Trophoblast cell (in vitro differentiated cells and primary cell): ENCODE measurements around the gene NBAS.
"Not testable (repeated sequence)": the region's sequence is repeated elsewhere in the genome, so short reads cannot be mapped to it uniquely, and the experiment has no call there.

Source experiments
- DNase-seq, 2 donors: peaks; one replicate each; pipeline ENCODE4 v3.0.0-alpha.2; 2016
- H2AFZ ChIP-seq: 2 replicates; pipeline ENCODE4 v1.6.1; 2013; ENCODE audit warnings: low read length, moderate library complexity, mild to moderate bottlenecking; ENCODE audit not compliant: insufficient read depth, poor library complexity
- H2AK5ac ChIP-seq: 2 replicates; pipeline ENCODE4 v1.6.1; 2013; ENCODE audit warnings: mild to moderate bottlenecking, low read length
- H2BK120ac ChIP-seq: 2 replicates; pipeline ENCODE4 v1.6.1; 2013; ENCODE audit warnings: low read length, mild to moderate bottlenecking, moderate library complexity; ENCODE audit not compliant: insufficient read depth, poor library complexity
- H2BK12ac ChIP-seq: 2 replicates; pipeline ENCODE4 v1.6.1; 2013; ENCODE audit warnings: mild to moderate bottlenecking, low read length, moderate library complexity
- H2BK5ac ChIP-seq: 2 replicates; pipeline ENCODE4 v1.6.1; 2013; ENCODE audit warnings: low read length, low read depth, moderate library complexity, mild to moderate bottlenecking; ENCODE audit not compliant: poor library complexity
- H3K14ac ChIP-seq: 2 replicates; pipeline ENCODE4 v1.6.1; 2013; ENCODE audit warnings: mild to moderate bottlenecking, low read length
- H3K18ac ChIP-seq: 2 replicates; pipeline ENCODE4 v1.6.1; 2013; ENCODE audit warnings: mild to moderate bottlenecking, low read length
- H3K23ac ChIP-seq: 2 replicates; pipeline ENCODE4 v1.6.1; 2013; ENCODE audit warnings: low read length
- H3K27ac ChIP-seq: 2 replicates; pipeline ENCODE4 v1.5.1; 2013; ENCODE audit warnings: low read depth, mild to moderate bottlenecking, inconsistent platforms, low read length, moderate library complexity
- H3K27me3 ChIP-seq: 2 replicates; pipeline ENCODE4 v1.6.1; 2013; ENCODE audit warnings: inconsistent platforms, mild to moderate bottlenecking, low read length, moderate library complexity; ENCODE audit not compliant: insufficient read depth
- H3K36me3 ChIP-seq, 2 experiments: 1 replicate in 1 of 2; 2 replicates in 1 of 2; pipeline ENCODE4 v1.6.1; 2013; ENCODE audit warnings: low read length in 2 of 2, mild to moderate bottlenecking in 2 of 2, moderate library complexity in 1 of 2; ENCODE audit not compliant: insufficient read depth in 2 of 2, control insufficient read depth in 1 of 2
- H3K4ac ChIP-seq: 2 replicates; pipeline ENCODE4 v1.6.1; 2013; ENCODE audit warnings: low read depth, mild to moderate bottlenecking, low read length, moderate library complexity
- H3K4me1 ChIP-seq, 2 experiments: 1 replicate in 1 of 2; 2 replicates in 1 of 2; pipeline ENCODE4 v1.6.1; 2013; ENCODE audit warnings: low read length in 2 of 2, mild to moderate bottlenecking in 2 of 2, moderate library complexity in 1 of 2; ENCODE audit not compliant: insufficient read depth in 2 of 2, control insufficient read depth in 1 of 2
- H3K4me2 ChIP-seq: 2 replicates; pipeline ENCODE4 v1.6.1; 2013; ENCODE audit warnings: inconsistent platforms, mild to moderate bottlenecking, low read length, moderate library complexity
- H3K4me3 ChIP-seq: 2 replicates; pipeline ENCODE4 v1.5.1; 2013; ENCODE audit warnings: mild to moderate bottlenecking, low read depth, low read length, inconsistent platforms
- H3K79me1 ChIP-seq: one replicate; pipeline ENCODE4 v1.6.1; 2013; ENCODE audit warnings: low read length
- H3K79me2 ChIP-seq: 2 replicates; pipeline ENCODE4 v1.6.1; 2013; ENCODE audit warnings: low read length, mild to moderate bottlenecking; ENCODE audit not compliant: control insufficient read depth, insufficient read depth, poor library complexity
- H3K9ac ChIP-seq: 2 replicates; pipeline ENCODE4 v1.6.1; 2013; ENCODE audit warnings: mild to moderate bottlenecking, low read length
- H3K9me3 ChIP-seq: 2 replicates; pipeline ENCODE4 v1.6.1; 2013; ENCODE audit warnings: low read depth, mild to moderate bottlenecking, control low read depth, inconsistent platforms, low read length; ENCODE audit not compliant: insufficient read depth
- H4K12ac ChIP-seq: 2 replicates; pipeline ENCODE4 v1.6.1; 2013; ENCODE audit warnings: low read depth, mild to moderate bottlenecking, low read length, moderate library complexity
- H4K8ac ChIP-seq: 2 replicates; pipeline ENCODE4 v1.6.1; 2013; ENCODE audit warnings: low read depth, mild to moderate bottlenecking, low read length, moderate library complexity
- H4K91ac ChIP-seq: one replicate; pipeline ENCODE4 v1.6.1; 2013; ENCODE audit warnings: low read depth, mild to moderate bottlenecking, low read length, moderate library complexity
- WGBS: extraction: QIAGEN DNeasy Blood & Tissue Kit; methylation state at CpG from one replicate; pipeline ENCODE4 v1.1.7; 2013; ENCODE audit warnings: missing lambda C conversion rate; ENCODE audit not compliant: insufficient read length, insufficient coverage; ENCODE audit errors: extremely low coverage; 5-methylcytosine and 5-hydroxymethylcytosine counted together

NBAS gene

DNA sequence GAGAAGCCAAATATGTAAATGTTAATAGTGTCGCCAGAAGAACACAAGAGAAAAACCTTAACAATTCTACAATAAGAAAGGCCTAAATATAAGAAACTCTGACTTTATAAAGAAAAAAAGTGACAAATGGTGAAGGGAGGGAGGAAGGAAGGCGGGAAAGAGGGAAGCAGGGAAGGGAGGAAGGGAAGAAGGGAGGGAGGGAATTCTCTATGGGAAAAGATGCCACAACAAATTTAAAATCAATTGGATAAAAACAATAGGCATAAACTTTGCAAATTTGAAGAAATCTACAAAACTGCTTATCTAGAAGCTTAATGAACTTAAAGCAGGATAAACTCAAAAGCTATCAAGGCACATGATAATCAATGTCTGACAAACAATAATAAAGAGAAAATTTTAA is 16.9 kb downstream of the NBAS start:
- Histone ChIP-seq H3K9ac (no peak overlapping the region), H2BK120ac (no peak overlapping the region), H3K79me1 (no peaks in the 10 kb centered on the region), H3K4me2 (no peak overlapping the region), H3K4ac (no peak overlapping the region), H3K18ac (no peak overlapping the region), H3K23ac (no peak overlapping the region), H2BK12ac (no peak overlapping the region), H3K14ac (no peak overlapping the region), H4K12ac (no peak overlapping the region), H4K91ac (no peak overlapping the region), H2AFZ (no peak overlapping the region), H3K4me1 (peaks cover 0 to 2% of the 10 kb centered on the region in 2 experiments), H4K8ac (no peak overlapping the region), H3K4me3 (no peak overlapping the region), H3K36me3 (peaks cover 0 to under 1% of the 10 kb centered on the region in 2 experiments), H2AK5ac (no peak overlapping the region), H3K79me2 (no peaks in the 10 kb centered on the region), H2BK5ac (no peak overlapping the region), H3K27ac (no peak overlapping the region), H3K9me3 (no peaks in the 10 kb centered on the region), H3K27me3 (no peaks in the 10 kb centered on the region)
- WGBS: no CpG with 5 or more reads among the region's 2 CpGs
- no peak for DNase-seq

DNA sequence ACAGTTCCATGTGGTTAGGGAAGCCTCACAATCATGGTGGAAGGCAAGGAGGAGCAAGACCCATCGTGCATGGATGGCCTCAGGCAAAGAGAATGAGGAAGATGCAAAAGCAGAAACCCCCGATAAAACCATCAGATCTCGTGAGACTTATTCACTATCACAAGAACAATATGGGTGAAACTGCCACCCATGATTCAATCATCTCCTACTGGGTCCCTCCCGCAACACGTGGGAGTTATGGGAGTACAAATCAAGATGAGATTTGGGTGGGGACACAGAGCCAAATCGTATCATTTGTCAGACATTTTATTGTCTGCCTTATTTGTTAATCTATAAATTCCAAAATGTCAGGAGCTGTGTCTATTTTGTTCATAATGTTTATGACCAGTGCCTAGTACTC is 17.6 kb downstream of the NBAS start:
- Histone ChIP-seq H2AFZ (no peak overlapping the region), H3K36me3 (peaks cover 0 to 2% of the 10 kb centered on the region in 2 experiments), H4K91ac (no peak overlapping the region), H3K27me3 (no peaks in the 10 kb centered on the region), H3K4me3 (no peak overlapping the region), H2BK5ac (no peak overlapping the region), H4K12ac (no peak overlapping the region), H3K79me2 (no peaks in the 10 kb centered on the region), H3K18ac (no peak overlapping the region), H4K8ac (no peak overlapping the region), H3K9ac (no peak overlapping the region), H3K9me3 (no peaks in the 10 kb centered on the region), H2AK5ac (no peak overlapping the region), H2BK120ac (no peak overlapping the region), H2BK12ac (no peak overlapping the region), H3K23ac (no peak overlapping the region), H3K79me1 (no peaks in the 10 kb centered on the region), H3K4ac (no peak overlapping the region), H3K4me2 (no peak overlapping the region), H3K4me1 (peaks cover 0 to 2% of the 10 kb centered on the region in 2 experiments), H3K27ac (no peak overlapping the region), H3K14ac (no peak overlapping the region)
- DNase-seq: no peak
- WGBS: no CpG with 5 or more reads among the region's 6 CpGs

DNA sequence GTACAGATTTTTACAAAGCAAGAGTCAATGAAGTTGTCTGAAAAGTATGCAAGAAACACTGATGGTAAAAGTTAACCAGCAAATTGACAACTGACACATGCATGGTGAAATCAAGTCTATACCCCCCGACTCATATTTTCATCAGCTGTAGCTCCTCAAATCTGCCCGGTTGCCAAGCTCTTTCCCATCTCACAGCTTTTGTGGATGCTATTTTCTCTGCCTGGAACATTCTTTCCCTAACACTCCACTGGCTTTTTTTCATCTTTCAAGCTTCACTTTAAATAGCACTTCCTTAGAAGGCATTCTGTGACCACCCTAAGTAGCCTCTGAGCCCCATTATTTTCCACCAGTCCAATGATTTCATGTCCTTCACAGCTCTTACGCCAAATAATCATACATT is 18.1 kb downstream of the NBAS start:
- peaks cover 0 to 2% of the 10 kb centered on the region in 2 experiments for H3K4me1 ChIP-seq
- H2BK5ac ChIP-seq: no peak overlapping the region
- H3K14ac ChIP-seq: no peak overlapping the region
- no peak overlapping the region for H3K27ac ChIP-seq
- H2AFZ ChIP-seq: no peak overlapping the region
- H4K8ac ChIP-seq: no peak overlapping the region
- no peak overlapping the region for H3K4me2 ChIP-seq
- H4K91ac ChIP-seq: no peak overlapping the region
- H2AK5ac ChIP-seq: no peak overlapping the region
- no peak for DNase-seq
- H3K4me3 ChIP-seq: no peak overlapping the region
- H3K18ac ChIP-seq: no peak overlapping the region
- peaks cover 0 to 2% of the 10 kb centered on the region in 2 experiments for H3K36me3 ChIP-seq
- WGBS: no CpG with 5 or more reads among the region's 3 CpGs
- H3K79me1 ChIP-seq: no peaks in the 10 kb centered on the region
- no peak overlapping the region for H3K23ac ChIP-seq
- no peak overlapping the region for H2BK12ac ChIP-seq
- H4K12ac ChIP-seq: no peak overlapping the region
- no peaks in the 10 kb centered on the region for H3K79me2 ChIP-seq
- no peak overlapping the region for H3K4ac ChIP-seq
- no peak overlapping the region for H3K9ac ChIP-seq
- no peak overlapping the region for H2BK120ac ChIP-seq
- H3K9me3 ChIP-seq: no peaks in the 10 kb centered on the region
- H3K27me3 ChIP-seq: no peaks in the 10 kb centered on the region

- not testable (repeated sequence) for H2AK5ac ChIP-seq, H3K79me1 ChIP-seq
These were observed 18.9 kb downstream of the NBAS start for GRCh38 chr2:15542269-15542668.

More at GRCh38 chr2:15542269-15542668, 18.9 kb downstream of the NBAS start:
- H3K27me3 ChIP-seq, H2BK5ac ChIP-seq, H3K36me3 ChIP-seq, H3K14ac ChIP-seq, H3K9me3 ChIP-seq, H3K23ac ChIP-seq, H2BK12ac ChIP-seq, H3K79me2 ChIP-seq, H4K91ac ChIP-seq, H2AFZ ChIP-seq, H3K9ac ChIP-seq, H2BK120ac ChIP-seq, H3K4ac ChIP-seq, H3K4me2 ChIP-seq, H4K12ac ChIP-seq, H3K4me1 ChIP-seq, H4K8ac ChIP-seq, DNase-seq, H3K27ac ChIP-seq, H3K4me3 ChIP-seq, H3K18ac ChIP-seq: not testable (repeated sequence)
- no CpG with 5 or more reads among the region's 6 CpGs for WGBS
